ENCODE results near the gene CCSAP. TPM values are rescaled to one million over a fixed set of nuclear protein-coding genes. Genes with fewer than 3 reads are reported as not detected.
"Not testable (repeated sequence)": the region's sequence is repeated elsewhere in the genome, so short reads cannot be mapped to it uniquely, and the experiment has no call there.

CCSAP gene
- total RNA-seq, 2 donors from 2014 or later: 29.0 to 33.1 TPM

GRCh38 chr1:229328598-229329362, 14.1 kb downstream of the CCSAP start:
- Mint-ChIP-seq H3K36me3 (ENCODE audit: low read depth) (peaks cover 11% of the 10 kb centered on the region), H3K27me3 (no peaks in the 10 kb centered on the region), H3K27ac (peak overlapping the region; percentile 95), H3K4me1 (peaks cover 31% of the 10 kb centered on the region), H3K4me3 (no peak overlapping the region)
- no peaks in the 10 kb centered on the region for H3K9me3 ChIP-seq (ENCODE audit: control insufficient read depth, low read length, poor library complexity, severe bottlenecking)
- DNase-seq (no peak), ATAC-seq (no peak)

GRCh38 chr1:229327765-229328164, 15.1 kb downstream of the CCSAP start:
- DNase-seq (peak; percentile 42 to 60 (median 45)), ATAC-seq (peak; percentile 96)
- Mint-ChIP-seq H3K27ac (peak overlapping the region; percentile 95), H3K4me1 (peaks cover 31% of the 10 kb centered on the region), H3K4me3 (peak overlapping the region; percentile 43), H3K36me3 (ENCODE audit: low read depth) (peaks cover 11% of the 10 kb centered on the region)
- H3K9me3 ChIP-seq (ENCODE audit: control insufficient read depth, low read length, poor library complexity, severe bottlenecking); H3K27me3 Mint-ChIP-seq: not testable (repeated sequence)

GRCh38 chr1:229326601-229327000, 16.2 kb downstream of the CCSAP start:
- H3K9me3 ChIP-seq (ENCODE audit: control insufficient read depth, low read length, poor library complexity, severe bottlenecking): no peaks in the 10 kb centered on the region
- DNase-seq (no peak), ATAC-seq (peak; percentile 46)
- Mint-ChIP-seq H3K4me3 (peak overlapping the region; percentile 81), H3K27ac (peak overlapping the region; percentile 95), H3K36me3 (ENCODE audit: low read depth) (peaks cover 11% of the 10 kb centered on the region), H3K4me1 (peaks cover 31% of the 10 kb centered on the region), H3K27me3 (no peaks in the 10 kb centered on the region)

DNA sequence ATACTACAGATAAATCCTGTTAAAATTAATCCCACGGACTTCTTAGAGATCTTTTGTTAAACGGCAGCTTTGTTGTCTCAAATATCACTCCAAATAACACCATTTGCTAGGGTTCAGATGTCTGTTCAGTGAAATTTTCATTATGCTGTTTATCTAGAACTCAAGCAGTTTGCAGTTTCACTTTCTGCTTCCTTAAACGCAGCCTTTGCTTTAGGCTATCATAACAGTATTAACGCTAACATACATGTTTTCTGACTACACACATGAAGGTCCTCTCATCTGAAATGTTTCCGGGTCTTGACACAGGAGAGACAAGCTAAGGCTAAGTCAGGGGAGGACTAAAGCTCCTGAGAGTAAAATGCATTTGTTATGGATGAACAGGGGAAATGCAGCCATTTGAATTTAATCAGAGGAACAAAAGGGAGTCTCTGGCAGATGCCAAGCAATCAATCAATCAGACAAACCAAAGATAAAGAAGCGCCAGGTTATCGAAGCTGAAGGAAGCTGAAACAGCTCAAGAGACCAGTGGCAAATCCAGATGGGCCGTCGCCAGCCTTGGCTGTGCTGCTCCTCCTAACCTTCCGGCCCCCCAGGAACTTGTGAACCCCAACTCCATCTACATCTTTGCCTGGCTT, 16.9 kb downstream of the CCSAP start:
- peak overlapping the region; percentile 81 for H3K4me3 Mint-ChIP-seq
- peak overlapping the region; percentile 95 for H3K27ac Mint-ChIP-seq
- H3K9me3 ChIP-seq (ENCODE audit: control insufficient read depth, low read length, poor library complexity, severe bottlenecking): no peaks in the 10 kb centered on the region
- no peaks in the 10 kb centered on the region for H3K27me3 Mint-ChIP-seq
- H3K36me3 Mint-ChIP-seq (ENCODE audit: low read depth): peaks cover 11% of the 10 kb centered on the region
- no peak for ATAC-seq
- DNase-seq: no peak
- H3K4me1 Mint-ChIP-seq: peaks cover 29% of the 10 kb centered on the region

DNA sequence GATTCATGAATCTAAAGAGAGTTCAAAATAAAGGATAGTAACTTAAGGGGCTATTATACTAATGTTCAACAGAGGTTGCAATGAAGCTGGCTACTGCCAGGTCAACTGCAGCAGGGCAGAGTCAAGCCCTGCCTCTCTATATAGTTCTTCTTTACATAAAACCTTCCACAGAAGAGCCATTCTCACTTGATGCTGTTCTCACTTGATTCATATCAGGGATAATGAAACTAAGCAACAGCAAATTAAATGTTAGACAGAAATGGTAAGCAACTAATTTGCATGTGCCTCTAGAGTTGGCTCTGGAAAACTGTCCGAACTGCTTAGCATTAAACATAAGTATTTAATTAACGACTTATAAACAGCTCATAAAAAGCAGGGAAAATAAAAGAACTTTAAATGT, 17.4 kb downstream of the CCSAP start:
- Mint-ChIP-seq H3K4me1 (peaks cover 29% of the 10 kb centered on the region), H3K27me3 (no peaks in the 10 kb centered on the region), H3K27ac (peak overlapping the region; percentile 95), H3K4me3 (peak overlapping the region; percentile 81), H3K36me3 (ENCODE audit: low read depth) (peaks cover 11% of the 10 kb centered on the region)
- H3K9me3 ChIP-seq (ENCODE audit: control insufficient read depth, low read length, poor library complexity, severe bottlenecking): no peaks in the 10 kb centered on the region
- no peak for ATAC-seq
- DNase-seq: no peak

DNA sequence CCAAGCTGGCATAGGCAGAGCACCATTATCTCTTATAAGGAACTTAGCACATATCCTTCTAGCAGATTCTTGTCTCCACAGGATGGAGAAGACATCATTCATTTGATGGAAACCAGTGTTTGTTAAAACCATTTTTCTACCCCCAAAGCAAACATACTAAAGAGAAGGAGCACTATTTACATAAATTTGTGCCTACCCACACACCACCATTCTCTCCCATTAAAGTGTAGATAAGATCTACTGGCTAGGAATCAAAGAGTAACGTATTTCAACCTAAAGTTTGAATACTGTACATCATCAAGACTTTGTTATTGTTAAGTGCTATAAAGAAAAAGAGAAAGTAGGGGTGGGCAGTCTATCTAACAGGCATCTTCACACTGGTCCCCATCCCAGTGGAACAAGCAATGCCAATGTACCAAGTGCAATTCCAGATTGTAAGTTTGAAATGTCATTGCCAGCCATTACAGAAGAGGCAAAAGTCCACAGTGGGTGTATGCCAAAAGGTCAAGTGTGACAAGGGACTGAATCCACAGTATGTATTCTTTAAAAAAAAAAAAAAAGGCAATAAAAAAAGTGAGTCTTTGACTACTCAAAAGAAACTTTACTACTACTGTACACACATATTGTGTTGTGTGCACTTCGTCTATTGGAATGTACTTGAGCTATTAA, 18.8 kb downstream of the CCSAP start:
- H3K4me1 Mint-ChIP-seq: peaks cover 25% of the 10 kb centered on the region
- no peaks in the 10 kb centered on the region for H3K9me3 ChIP-seq (ENCODE audit: control insufficient read depth, low read length, poor library complexity, severe bottlenecking)
- H3K27ac Mint-ChIP-seq: peak overlapping the region; percentile 95
- no peak for ATAC-seq
- peak overlapping the region; percentile 15 for H3K4me3 Mint-ChIP-seq
- no peak for DNase-seq
- H3K27me3 Mint-ChIP-seq: no peaks in the 10 kb centered on the region
- H3K36me3 Mint-ChIP-seq (ENCODE audit: low read depth): peaks cover 8% of the 10 kb centered on the region

GRCh38 chr1:229323201-229323600, 19.6 kb downstream of the CCSAP start:
- no peaks in the 10 kb centered on the region for H3K9me3 ChIP-seq (ENCODE audit: control insufficient read depth, low read length, poor library complexity, severe bottlenecking)
- H3K27me3 Mint-ChIP-seq: no peaks in the 10 kb centered on the region
- no peak overlapping the region for H3K4me3 Mint-ChIP-seq
- ATAC-seq: no peak
- peaks cover 5% of the 10 kb centered on the region for H3K36me3 Mint-ChIP-seq (ENCODE audit: low read depth)
- DNase-seq: no peak
- H3K27ac Mint-ChIP-seq: peak overlapping the region; percentile 32
- peaks cover 20% of the 10 kb centered on the region for H3K4me1 Mint-ChIP-seq

DNA sequence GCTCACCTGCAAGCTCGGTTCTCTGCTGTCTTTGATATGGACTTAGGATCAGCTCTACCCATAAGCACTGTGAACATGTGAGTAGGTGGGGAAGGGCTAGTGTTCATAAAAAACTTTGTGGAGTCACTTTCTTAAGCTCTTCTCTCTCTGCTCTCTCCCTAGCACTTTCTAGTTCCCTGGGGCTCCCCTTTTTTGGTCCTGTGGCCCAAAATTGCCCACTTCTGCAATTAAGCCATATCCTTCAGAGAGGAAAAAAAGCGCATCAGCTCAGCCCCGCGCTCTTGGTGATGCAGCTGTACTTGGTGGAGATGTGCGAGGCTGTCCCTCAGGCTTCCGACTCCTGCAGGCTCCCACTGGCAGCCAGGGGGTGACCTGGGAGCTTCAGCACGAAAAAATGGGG, 23.4 kb downstream of the CCSAP start:
- DNase-seq (no peak), ATAC-seq (no peak)
- H3K9me3 ChIP-seq (ENCODE audit: control insufficient read depth, low read length, poor library complexity, severe bottlenecking): no peaks in the 10 kb centered on the region
- H3K27me3 Mint-ChIP-seq: no peaks in the 10 kb centered on the region
- no peak overlapping the region for H3K4me3 Mint-ChIP-seq
- peak overlapping the region; percentile 66 for H3K27ac Mint-ChIP-seq
- H3K4me1 Mint-ChIP-seq: peaks cover 6% of the 10 kb centered on the region
- H3K36me3 Mint-ChIP-seq (ENCODE audit: low read depth): peaks cover 2% of the 10 kb centered on the region

GRCh38 chr1:229318056-229318455, 24.8 kb downstream of the CCSAP start:
- H3K4me3 Mint-ChIP-seq: no peak overlapping the region
- ATAC-seq: no peak
- no peak for DNase-seq
- H3K36me3 Mint-ChIP-seq (ENCODE audit: low read depth): no peaks in the 10 kb centered on the region
- H3K27me3 Mint-ChIP-seq: no peaks in the 10 kb centered on the region
- H3K27ac Mint-ChIP-seq: no peak overlapping the region
- H3K9me3 ChIP-seq (ENCODE audit: control insufficient read depth, low read length, poor library complexity, severe bottlenecking): no peaks in the 10 kb centered on the region
- peaks cover 4% of the 10 kb centered on the region for H3K4me1 Mint-ChIP-seq

GRCh38 chr1:229316166-229316565, 26.7 kb downstream of the CCSAP start:
- H3K4me3 Mint-ChIP-seq: no peak overlapping the region
- H3K27me3 Mint-ChIP-seq: no peaks in the 10 kb centered on the region
- no peaks in the 10 kb centered on the region for H3K36me3 Mint-ChIP-seq (ENCODE audit: low read depth)
- ATAC-seq (no peak), DNase-seq (no peak)
- H3K9me3 ChIP-seq (ENCODE audit: control insufficient read depth, low read length, poor library complexity, severe bottlenecking): no peaks in the 10 kb centered on the region
- peaks cover 4% of the 10 kb centered on the region for H3K4me1 Mint-ChIP-seq
- H3K27ac Mint-ChIP-seq: no peak overlapping the region

- ATAC-seq (no peak), DNase-seq (no peak)
- H3K27me3 Mint-ChIP-seq: no peaks in the 10 kb centered on the region
- H3K9me3 ChIP-seq (ENCODE audit: control insufficient read depth, low read length, poor library complexity, severe bottlenecking): no peaks in the 10 kb centered on the region
- no peak overlapping the region for H3K27ac Mint-ChIP-seq
- H3K4me1 Mint-ChIP-seq: peaks cover 7% of the 10 kb centered on the region
- H3K36me3 Mint-ChIP-seq (ENCODE audit: low read depth): peaks cover 8% of the 10 kb centered on the region
- H3K4me3 Mint-ChIP-seq: no peak overlapping the region
These were observed 32.0 kb downstream of the CCSAP start for GRCh38 chr1:229310833-229311232.

- no peaks in the 10 kb centered on the region for H3K9me3 ChIP-seq (ENCODE audit: control insufficient read depth, low read length, poor library complexity, severe bottlenecking)
- Mint-ChIP-seq H3K27ac (no peak overlapping the region), H3K4me1 (peaks cover 5% of the 10 kb centered on the region), H3K27me3 (no peaks in the 10 kb centered on the region), H3K36me3 (ENCODE audit: low read depth) (peaks cover 8% of the 10 kb centered on the region), H3K4me3 (no peak overlapping the region)
- no peak for DNase-seq
- ATAC-seq: no peak
These were observed 33.2 kb downstream of the CCSAP start for GRCh38 chr1:229309684-229310083.

DNA sequence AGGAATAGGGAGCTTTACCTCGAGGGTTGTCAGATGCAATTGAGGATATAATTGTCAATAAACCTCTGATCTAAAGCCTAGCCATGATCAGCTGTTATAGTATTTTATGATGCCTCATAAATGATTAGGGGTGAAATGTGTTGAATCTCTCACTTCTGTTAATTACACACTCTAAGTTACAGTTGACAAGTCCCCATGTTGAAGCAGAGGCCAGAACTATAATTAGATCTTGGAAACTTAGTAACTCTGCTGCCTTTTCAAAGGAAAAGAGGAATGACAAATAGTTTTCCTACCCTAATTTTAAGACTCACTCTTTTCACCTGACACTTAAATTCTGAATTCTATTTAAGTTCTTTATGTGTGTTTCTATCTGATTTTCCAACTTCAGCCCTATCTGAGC, 33.8 kb downstream of the CCSAP start:
- Mint-ChIP-seq H3K36me3 (ENCODE audit: low read depth) (peaks cover 8% of the 10 kb centered on the region), H3K4me3 (no peak overlapping the region), H3K27ac (peak overlapping the region; percentile 51), H3K4me1 (peaks cover 5% of the 10 kb centered on the region), H3K27me3 (no peaks in the 10 kb centered on the region)
- no peaks in the 10 kb centered on the region for H3K9me3 ChIP-seq (ENCODE audit: control insufficient read depth, low read length, poor library complexity, severe bottlenecking)
- DNase-seq (no peak), ATAC-seq (no peak)
